Activated CD8-positive, alpha-beta memory T cell treated with anti-CD3 and anti-CD28 coated beads, Interleukin-2, amount 50 U/mL, for 48 hours (primary cell): ENCODE data around the gene KNDC1.
"Not testable (repeated sequence)": the region's sequence is repeated elsewhere in the genome, so short reads cannot be mapped to it uniquely, and the experiment has no call there.

ENCODE experiments used
- DNase-seq: peaks from one replicate; pipeline ENCODE4 v3.0.0-alpha.2; 2020

The KNDC1 gene

DNA sequence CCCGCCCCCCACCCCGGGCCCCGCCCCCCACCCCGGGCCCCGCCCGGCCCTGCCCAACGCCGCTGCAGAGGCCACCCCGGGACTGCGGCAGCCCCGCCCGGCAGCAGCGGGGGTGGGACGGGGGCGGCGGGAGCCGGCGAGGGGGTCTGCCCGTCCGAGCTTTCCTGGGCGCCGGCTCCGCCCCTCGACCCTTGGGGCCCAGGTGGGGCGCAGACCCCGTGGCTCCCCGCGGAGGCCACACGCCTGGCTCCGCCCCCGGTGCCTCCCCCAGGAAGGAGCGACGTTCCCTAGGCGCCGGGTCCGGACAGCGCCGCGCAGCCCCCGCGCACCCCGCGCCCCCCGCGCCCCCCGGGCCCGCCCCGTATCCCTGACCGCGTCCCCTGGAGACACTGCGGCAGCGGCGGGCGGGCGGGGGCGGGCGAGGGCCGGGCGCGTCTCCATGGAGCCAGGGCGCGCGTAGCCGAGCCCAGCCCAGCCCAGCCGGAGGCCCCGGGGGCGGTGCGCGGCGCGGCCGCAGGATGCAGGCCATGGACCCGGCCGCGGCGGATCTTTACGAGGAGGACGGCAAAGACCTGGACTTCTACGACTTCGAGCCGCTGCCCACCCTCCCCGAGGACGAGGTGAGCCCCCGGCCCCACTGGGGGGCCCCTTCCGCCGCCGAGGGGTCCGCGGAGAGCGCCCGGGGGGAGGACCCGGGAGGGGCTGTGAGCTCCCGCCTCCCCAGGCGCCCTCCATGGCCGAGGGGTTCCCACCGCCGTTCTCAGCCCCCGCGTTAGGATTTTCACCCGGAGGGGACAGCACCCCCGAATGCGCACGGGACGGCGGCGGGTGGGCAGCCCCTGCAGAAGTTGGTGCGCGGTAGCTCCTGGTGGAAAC lies at the start of gene KNDC1:
TSS of gene KNDC1 (plus strand) at position 270 of the 876 bp plus-strand sequence. CDS start at position 519, 249 bp downstream.
- no peak for DNase-seq

DNA sequence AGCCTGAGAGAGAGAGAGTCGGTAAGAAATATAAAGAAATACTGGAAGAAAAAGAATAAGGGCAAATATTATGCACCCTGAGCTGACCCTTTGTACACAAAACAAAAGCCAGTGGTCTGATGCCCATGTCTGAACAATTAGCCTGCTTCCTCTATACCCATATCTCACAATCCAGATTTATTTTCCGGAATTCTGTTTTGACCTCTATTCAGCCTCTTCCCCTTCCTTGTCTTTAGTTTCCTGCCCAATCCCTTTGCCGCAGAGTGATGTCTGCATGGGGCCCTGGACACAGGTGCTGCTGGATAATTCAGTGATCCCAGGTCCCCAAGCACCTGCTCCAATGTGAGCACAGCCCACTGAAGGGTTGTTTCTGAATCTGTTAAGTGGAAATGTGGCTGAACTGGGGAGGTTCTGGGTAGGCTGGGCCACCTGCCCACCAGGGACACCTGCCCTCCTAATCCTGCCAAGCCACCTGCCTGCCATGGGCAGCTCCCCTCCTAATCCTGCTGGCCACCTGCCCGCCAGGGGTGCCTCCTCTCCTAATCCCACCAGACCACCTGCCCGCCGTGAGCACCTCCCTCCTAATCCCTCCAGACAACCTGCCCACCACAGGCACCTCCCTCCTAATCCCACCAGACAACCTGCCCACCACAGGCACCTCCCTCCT lies 49.3 kb upstream of the KNDC1 start:
- no peak for DNase-seq

DNA sequence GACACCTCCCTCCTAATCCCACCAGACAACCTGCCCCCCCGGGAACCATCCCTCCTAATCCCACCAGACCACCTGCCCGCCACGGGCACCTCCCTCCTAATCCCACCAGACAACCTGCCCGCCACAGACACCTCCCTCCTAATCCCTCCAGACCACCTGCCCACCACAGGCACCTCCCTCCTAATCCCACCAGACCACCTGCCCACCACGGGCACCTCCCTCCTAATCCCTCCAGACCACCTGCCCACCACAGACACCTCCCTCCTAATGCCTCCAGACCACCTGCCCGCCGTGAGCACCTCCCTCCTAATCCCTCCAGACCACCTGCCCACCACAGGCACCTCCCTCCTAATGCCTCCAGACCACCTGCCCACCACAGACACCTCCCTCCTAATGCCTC lies 48.4 kb upstream of the KNDC1 start:
- not testable (repeated sequence) for DNase-seq

GRCh38 chr10:133113146-133113830 lies 46.7 kb upstream of the KNDC1 start:
- no peak for DNase-seq

GRCh38 chr10:133113847-133114246 lies 46.2 kb upstream of the KNDC1 start:
- no peak for DNase-seq

GRCh38 chr10:133114251-133114650 lies 45.8 kb upstream of the KNDC1 start:
- DNase-seq, result no peak

- DNase-seq, result no peak
These were observed 45.1 kb upstream of the KNDC1 start for GRCh38 chr10:133114726-133115452.

DNA sequence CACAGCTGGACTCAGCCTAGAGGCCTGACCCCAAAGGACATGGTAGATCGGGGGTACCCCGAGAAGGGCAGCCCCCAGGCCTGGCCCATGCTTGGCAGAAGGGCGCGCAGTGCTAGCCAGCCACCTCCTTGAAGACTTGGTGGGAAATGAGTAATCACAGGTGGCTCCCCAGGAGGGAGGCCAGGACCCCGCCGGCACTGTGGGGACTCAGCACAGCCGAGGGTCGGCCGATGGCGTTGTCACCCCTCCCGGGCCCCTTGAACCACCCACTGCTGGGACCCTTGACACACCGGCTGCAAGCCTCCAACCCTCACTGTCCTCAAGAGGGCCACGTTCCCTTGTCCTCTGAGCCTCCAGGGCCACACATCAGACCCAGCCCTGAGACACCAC lies 44.6 kb upstream of the KNDC1 start:
- DNase-seq, result no peak

DNA sequence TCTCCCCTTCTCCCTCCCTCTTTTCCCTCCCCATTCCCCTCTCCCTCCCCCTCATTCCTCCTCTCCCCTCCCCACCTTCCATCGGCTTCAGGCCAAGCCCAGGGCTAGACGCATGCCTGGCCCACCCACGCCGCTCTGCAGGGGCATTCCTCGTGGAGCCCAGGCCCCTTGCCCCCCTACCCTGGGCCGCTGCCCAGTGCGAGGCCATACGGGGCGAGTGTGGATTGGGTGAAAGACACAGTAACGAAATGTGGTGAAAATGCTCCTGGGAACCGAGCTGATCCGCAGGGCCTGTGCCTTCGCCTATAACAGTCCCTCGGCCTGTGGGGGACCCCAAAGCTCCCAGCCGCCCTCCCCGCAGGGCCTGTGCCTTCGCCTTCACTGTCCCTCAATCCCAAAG lies 44.0 kb upstream of the KNDC1 start:
- DNase-seq, result no peak

DNA sequence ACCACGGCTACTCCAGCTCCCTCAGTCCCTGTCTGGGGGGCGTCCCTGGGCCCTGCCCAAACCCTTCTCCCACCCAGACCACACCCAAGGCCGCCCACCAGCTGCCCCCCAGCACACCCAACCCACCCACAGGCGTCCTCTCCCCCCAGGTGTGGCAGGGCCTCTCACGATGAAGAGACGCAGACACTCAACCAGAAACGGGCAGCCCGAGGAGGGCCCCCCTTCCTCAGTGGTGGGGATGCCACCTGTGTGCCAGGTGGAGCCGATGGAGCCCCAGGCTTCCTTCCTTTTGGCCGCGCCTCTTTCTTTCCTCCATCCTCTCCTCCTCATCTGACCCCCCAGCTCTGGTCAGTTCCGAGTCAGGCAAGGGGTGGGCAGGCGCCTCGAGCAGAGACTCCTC lies 43.6 kb upstream of the KNDC1 start:
- no peak for DNase-seq

DNA sequence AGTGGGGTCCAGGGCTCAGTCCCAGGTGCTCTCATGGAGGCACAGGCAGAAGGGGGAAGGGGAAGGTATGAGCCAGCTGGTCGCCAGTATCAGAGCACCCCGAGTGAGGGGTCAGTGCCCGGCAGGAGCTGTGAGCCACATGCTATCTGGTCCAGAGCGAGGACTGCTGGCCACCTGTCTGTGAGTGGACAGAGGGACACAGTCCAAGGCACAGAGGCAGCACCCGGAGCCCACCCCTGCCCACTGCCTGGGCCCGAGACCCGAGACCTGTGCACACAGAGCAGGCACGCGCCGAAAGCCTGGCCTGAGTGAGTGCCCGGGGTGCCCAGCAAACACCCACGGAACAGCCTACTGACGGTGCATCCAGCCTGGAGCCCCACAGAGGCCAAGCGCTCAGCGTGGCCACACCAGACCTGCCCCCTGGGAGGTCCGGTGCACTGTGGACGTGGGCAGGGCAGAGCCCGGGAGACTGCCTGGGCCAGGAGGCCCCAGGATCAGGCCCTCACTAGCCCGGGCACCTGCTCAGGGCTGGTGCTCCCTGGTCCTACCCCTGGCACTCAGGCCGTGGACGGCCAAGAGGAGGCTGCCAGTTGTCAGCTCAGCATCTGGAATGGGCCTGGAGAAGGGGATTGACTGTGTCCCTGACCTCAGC lies 42.9 kb upstream of the KNDC1 start:
- no peak for DNase-seq

GRCh38 chr10:133117688-133118071 lies 42.3 kb upstream of the KNDC1 start:
- DNase-seq, result no peak

DNA sequence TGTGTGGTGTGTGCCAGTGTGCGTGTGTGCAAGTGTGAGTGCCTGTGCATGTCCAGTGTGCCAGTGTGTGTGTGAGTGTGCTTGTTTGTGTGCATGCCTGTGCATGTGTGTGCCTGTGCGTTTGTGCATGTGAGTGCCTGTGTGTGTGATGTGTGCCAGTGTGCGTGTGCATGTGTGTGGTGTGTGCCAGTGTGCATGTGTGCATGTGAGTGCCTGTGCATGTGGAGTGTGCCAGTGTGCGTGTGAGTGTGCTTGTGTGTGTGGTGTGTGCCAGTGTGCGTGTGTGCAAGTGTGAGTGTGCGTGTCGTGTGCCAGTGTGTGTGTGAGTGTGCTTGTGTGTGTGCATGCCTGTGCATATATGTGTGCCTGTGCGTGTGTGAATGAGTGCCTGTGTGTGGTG lies 38.5 kb upstream of the KNDC1 start:
- no peak for DNase-seq

DNA sequence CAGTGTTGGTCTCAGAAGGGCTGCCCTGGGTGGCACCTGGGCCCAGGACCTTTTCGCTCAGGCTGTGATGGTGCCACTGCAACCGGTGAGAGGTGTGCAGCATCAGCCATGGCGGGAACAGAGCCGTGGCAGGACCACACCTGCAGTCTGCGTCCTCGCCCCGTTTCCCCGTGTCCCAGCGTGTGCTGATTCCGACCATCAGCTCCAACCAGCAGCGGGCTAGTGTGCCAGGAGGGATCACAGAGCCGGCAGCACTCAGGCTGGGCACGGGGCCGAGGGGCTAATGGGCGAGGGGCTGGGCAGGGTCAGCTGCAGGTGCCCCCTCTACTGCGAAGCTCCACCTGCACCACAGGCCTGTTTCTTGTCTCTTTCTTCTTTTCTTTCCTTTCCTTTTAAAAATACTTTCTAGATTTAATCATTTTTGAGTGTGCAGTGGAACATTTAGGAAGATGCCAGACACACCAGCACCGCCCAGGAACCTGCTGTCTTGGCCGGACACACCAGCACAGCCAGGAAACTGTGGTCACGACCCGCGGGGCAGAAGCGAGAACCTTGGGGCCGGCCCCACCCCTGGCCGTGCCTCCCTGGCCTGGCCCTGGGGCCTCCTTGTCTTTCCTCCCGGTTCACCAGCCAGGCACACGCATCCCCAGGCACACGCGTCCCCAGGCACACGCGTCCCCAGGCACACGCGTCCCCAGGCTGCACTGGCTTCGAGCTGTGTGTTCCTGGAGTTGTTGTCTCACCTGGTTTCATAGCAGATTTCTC lies 37.7 kb upstream of the KNDC1 start:
- DNase-seq, result no peak

DNA sequence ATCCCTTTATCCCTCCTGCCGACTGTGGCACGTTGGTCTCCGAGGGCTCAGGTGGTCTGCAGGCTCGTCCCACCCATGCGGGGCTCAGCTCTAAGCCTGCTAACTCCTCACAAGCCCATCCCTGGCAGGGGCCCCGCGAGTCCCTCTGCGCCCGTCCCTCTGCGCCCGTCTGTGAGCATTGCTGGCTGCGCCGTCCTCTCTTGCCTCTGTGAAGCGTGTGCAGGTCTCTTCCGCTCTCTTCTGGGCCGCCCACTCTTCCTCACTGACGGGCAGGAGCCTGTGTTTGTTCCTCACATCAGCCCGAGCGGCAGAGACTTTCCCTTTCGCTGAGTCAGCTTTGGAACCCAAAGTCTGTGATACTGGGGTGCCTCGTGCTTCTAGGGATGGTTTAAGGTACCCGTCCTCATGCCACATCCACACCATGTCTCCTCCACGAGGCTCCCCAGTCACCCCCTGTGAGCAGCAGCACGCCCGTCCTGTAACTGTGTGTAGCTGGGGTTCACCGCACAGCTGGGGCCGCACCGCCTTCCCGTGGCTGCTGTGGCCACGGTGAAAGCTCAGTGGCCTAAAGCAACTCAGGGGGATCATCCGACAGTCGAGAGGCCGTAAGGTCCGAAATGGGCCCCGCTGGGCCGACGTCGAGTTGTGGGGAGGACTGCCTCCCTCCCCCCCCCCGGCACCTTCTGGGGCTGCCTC lies 36.8 kb upstream of the KNDC1 start:
- no peak for DNase-seq

DNA sequence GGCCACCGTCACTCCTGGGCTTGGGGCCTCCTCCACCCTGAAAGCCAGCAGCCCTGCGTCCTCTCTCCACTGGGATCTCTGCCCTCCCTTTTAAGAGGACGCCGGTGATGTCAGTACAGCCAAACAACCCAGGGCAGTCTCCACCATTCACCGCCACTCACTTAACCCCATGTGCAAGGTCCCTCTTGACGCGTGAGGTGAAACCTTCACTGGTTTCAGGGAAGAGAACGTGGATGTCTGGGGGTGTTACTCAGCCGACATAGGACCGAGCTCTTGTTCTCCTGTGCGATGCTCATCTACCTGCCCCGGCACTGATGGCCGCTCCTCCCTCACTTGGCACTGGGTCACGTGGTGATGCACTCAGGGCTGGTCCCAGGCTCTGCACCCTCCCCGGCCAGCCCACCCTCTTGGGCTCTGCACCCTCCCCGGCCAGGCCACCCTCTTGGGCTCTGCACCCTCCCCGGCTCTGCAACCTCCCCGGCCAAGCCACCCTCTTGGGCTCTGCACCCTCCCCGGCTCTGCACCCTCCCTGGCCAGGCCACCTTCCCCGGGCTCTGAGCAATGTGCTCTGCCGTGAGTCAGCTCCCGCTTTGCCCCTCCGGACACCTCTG lies 36.2 kb upstream of the KNDC1 start:
- DNase-seq, result no peak

- peak; percentile 71 for DNase-seq
These were observed 35.4 kb upstream of the KNDC1 start for GRCh38 chr10:133124357-133125211.

DNA sequence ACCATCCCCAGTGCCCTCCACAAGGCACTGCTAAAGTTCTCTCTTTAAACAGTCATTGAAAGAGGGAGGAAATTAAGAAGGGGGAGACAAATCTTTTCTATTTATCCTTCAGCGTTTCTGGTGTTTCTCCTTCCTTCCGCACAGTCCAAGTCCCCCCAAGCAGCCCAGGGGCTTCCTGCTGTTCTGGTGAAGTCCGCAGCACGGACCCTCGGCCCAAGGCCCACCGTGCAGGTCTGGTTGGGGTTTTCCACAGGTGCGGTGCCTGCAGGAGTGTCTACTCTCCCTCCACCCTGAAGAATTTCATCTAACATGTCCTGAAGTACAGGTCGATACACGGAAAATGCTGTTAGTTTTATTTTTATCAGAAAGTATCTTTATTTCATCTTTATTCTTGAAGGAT lies 34.1 kb upstream of the KNDC1 start:
- no peak for DNase-seq

DNA sequence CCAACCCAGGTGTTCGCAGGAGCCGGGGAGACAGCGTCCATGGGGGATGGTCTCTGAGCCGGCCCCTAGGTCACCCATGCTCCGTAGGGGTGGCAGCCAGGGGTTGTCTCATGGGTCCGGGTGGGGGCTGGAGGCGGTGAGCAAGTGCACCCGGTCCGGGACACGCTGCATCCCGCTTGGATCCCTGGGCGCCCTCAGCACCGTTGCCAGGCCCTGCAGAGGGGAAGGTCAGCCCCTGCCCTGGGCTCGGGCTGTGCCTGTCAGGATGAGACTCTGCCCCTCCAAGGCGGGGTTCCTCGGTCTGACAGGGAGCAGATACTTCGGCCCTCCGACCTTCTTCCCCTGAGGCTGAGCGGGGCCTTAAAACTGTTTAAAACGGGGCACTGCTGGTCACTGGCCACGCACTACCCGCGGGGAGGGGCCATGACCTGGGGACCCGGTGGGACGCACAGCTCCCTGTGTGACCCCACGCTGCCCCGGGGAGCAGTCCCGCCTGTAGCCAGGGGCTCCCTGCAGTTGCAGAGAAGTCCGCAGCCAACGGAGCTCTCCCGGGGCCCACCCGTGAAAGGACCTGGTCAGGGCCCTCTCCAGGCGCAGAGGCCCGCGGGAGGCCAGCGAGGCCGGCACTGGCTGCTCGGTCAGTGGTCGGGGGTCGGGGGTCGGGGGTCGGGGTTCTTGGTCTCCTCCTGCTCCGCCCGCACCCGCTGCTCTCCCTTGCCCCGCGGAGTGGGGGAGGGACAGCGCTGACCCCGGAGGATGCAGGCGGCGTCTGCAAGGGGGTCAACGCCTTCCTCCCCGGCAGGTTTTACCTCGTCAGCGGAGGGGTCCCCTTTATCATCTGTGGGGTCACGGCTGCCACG lies 33.4 kb upstream of the KNDC1 start:
- no peak for DNase-seq
